ENCODE data around the gene IL1RL1. TPM values are rescaled to one million over a fixed set of nuclear protein-coding genes. Genes with fewer than 3 reads are reported as not detected.

The IL1RL1 gene
- total and polyA plus RNA-seq, 12 donors: 0.48 to 44.9 (median 1.3) TPM

DNA sequence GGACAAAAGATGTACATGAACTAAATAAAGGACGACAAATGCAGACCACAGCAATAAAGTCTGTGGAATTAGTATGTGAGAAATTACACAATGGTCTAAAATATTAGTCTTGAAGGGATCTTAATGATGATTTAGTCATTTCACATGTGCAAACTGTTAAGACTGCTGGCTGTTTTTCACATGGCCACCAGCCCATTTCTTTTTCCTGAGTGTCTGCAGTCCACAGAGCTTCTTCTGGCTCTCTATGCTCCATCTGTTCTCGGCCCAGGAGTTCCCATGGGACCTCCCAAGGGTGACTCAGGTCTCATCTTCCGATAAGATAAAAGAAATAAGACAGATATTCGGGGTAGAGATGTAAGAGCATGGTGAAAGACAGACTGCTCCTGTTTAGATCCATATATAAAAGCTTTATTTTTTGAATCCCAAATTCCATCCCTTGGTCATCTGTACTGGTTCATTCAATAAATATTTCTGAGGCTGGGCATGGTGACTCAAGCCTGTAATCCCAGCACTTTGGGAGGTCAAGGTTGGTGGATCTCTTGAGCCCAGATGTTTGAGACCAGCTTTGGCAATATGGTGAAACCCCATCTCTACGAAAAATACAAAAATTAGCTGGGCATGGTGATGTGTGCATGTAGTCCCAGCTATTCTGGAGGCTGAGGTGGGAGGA lies 20.1 kb downstream of the IL1RL1 start:
- ATAC-seq: peak in 2 of 8 donors; percentile 16 to 29
- DNase-seq: no peak
- H3K9me3 ChIP-seq: peaks cover 0 to 17% (median 0%) of the 10 kb centered on the region in 11 donors
- WGBS, 2 donors: 65 to 68% methylated on average over 5 of the region's 5 CpGs
- H3K27ac ChIP-seq: no peak overlapping the region
- H3K36me3 ChIP-seq: no peaks in the 10 kb centered on the region
- TF ChIP-seq, protein P1, sequence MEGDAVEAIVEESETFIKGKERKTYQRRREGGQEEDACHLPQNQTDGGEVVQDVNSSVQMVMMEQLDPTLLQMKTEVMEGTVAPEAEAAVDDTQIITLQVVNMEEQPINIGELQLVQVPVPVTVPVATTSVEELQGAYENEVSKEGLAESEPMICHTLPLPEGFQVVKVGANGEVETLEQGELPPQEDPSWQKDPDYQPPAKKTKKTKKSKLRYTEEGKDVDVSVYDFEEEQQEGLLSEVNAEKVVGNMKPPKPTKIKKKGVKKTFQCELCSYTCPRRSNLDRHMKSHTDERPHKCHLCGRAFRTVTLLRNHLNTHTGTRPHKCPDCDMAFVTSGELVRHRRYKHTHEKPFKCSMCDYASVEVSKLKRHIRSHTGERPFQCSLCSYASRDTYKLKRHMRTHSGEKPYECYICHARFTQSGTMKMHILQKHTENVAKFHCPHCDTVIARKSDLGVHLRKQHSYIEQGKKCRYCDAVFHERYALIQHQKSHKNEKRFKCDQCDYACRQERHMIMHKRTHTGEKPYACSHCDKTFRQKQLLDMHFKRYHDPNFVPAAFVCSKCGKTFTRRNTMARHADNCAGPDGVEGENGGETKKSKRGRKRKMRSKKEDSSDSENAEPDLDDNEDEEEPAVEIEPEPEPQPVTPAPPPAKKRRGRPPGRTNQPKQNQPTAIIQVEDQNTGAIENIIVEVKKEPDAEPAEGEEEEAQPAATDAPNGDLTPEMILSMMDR (IDR thresholded peaks at IDR 0.05): no peak
- peaks cover 0 to 17% (median 10%) of the 10 kb centered on the region in 9 donors for H3K4me1 ChIP-seq
- no peaks in the 10 kb centered on the region for H3K27me3 ChIP-seq
- no peak overlapping the region for H3K4me3 ChIP-seq
- intact Hi-C loops (cut with DNase I): no loop called here

DNA sequence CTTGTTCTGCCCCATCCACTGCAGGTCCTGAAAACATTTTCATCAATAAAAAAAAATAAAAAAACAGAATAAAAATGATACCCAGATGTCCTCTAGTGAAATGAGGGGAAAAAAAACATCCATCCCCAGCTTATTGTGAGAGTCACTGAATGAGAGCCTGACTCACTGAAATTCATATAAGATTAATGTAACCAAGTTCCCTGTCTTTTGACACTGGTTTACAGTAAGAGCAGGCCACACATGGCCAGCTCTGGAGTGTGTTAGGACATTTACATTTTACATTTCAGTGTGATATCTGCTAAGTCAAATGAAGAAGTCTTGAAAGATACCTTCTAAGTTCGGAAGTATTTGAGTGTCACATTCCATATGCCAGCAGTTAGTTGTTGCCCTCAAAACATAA lies 23.1 kb downstream of the IL1RL1 start:
- intact Hi-C loops (cut with DNase I): no loop called here
- no peak for DNase-seq
- no peak for ATAC-seq
- TF ChIP-seq, protein P1 (IDR thresholded peaks at IDR 0.05): no peak
- no peaks in the 10 kb centered on the region for H3K36me3 ChIP-seq
- no peak overlapping the region for H3K4me3 ChIP-seq
- peaks cover 0 to 4% (median 0%) of the 10 kb centered on the region in 7 donors for H3K27me3 ChIP-seq
- peak overlapping the region in 1 of 10 donors; percentile 12 for H3K27ac ChIP-seq
- peaks cover 0 to 32% (median 17%) of the 10 kb centered on the region in 9 donors for H3K4me1 ChIP-seq
- peaks cover 0 to 17% (median 0%) of the 10 kb centered on the region in 11 donors for H3K9me3 ChIP-seq
- WGBS, 2 donors: 80 to 93% methylated on average over 1 of the region's 1 CpG

DNA sequence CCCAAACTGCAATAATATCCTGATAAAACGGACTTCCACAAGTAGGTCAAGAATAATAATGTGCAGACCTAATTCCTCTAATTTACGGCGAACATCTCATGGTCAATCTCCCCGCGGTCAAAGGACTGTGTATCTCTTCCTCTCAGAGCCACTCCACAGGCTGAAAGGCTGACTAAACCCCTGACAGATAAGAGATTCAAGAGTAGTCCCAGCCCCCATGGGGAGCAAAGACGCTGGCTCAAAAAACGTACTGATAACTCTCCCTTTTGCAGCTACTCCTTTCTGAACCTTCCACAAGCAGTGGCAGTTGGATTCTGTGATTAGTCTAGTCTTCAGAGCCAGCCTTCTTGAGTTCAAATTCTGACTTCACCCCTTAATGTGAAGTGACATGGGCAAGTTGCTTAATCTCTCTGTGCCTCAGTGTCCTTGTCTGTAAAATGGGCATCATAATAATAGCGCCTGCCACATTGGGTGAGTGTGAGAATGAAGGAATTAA lies 24.6 kb downstream of the IL1RL1 start:
- WGBS, 2 donors: 25 to 38% methylated on average over 8 of the region's 8 CpGs
- Histone ChIP-seq H3K9me3 (peaks cover 0 to 5% (median 0%) of the 10 kb centered on the region in 11 donors), H3K36me3 (no peaks in the 10 kb centered on the region), H3K4me3 (no peak overlapping the region), H3K4me1 (peaks cover 0 to 32% (median 17%) of the 10 kb centered on the region in 9 donors), H3K27ac (peak overlapping the region in 6 of 10 donors; percentile 45 to 68 (median 56)), H3K27me3 (peaks cover 0 to 4% (median 0%) of the 10 kb centered on the region in 7 donors)
- no peak for DNase-seq
- intact Hi-C loops (cut with DNase I): loop anchor here in 2 of 10 donors (5.0 kb wide), 1 partner anchor 79 kb away; no protein-coding TSS in a partner anchor
- TF ChIP-seq, protein P1 (IDR thresholded peaks at IDR 0.05): no peak
- ATAC-seq: peak in 5 of 8 donors; percentile 37 to 71 (median 44)

DNA sequence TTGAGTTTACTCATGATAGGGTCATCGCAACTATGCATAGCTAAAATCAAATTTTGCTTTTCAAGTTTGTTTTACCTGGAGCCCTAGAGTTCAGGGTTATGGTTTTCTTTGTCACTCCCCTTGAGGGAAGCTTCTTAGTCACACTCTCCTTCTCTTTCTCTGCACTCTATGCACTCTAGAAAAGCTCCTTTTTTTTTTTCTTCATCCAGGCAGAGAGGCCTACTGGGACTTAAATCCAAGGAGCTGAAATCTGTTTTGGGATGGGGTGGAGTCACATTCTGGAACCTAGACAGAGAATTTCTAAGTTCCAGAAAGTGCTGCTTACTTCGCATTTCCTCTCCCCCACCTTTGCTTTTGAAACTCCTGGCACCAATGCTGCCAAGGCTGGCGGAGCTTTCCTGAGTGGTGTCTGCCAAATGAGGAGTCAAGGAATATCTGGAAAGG lies 25.2 kb downstream of the IL1RL1 start:
- 60 to 67% methylated on average over 3 of the region's 3 CpGs for WGBS, 2 donors
- Histone ChIP-seq H3K4me1 (peaks cover 0 to 32% (median 17%) of the 10 kb centered on the region in 9 donors), H3K27ac (peak overlapping the region in 8 of 10 donors; percentile 45 to 68 (median 50)), H3K27me3 (peaks cover 0 to 4% (median 0%) of the 10 kb centered on the region in 7 donors), H3K36me3 (no peaks in the 10 kb centered on the region), H3K9me3 (no peaks in the 10 kb centered on the region), H3K4me3 (peak overlapping the region in 4 of 10 donors; percentile 6 to 18 (median 14))
- peak; percentile 21 to 27 for DNase-seq
- TF ChIP-seq, protein P1 (IDR thresholded peaks at IDR 0.05): no peak
- peak; percentile 50 to 85 (median 70) for ATAC-seq
- intact Hi-C loops (cut with DNase I): loop anchor here in 2 of 10 donors (5.0 kb wide), 1 partner anchor 79 kb away; no protein-coding TSS in a partner anchor
